Cerebellar cortex (tissue), 1 donor: ENCODE data around the gene CFAP20.
"Not testable (repeated sequence)": the region's sequence is repeated elsewhere in the genome, so short reads cannot be mapped to it uniquely, and the experiment has no call there.

Experiments
- DNase-seq: peaks from one replicate; pipeline ENCODE4 v3.0.0-alpha.2; 2015; ENCODE audit warnings: low spot score

The CFAP20 gene

DNA sequence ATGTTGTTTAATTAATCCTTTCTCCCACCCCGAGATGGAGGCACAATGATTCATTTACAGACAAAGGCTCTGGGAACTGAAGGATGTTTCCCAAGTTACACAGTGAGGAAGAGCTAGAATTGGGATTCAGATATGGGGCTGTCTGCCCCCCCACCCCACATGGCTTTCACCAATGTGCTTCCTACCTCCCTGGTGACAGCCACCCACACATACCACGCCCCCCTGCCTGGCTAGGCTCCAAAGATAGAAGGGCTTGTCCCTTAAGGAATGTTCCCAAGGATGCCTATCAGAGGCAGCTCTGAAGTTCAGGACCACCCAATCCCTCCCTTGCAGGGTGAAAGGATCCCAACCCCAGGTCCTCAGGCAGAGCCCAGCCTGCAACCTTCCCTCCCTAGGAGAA, 32.9 kb downstream of the CFAP20 start:
- no peak for DNase-seq

GRCh38 chr16:58095575-58095960, 33.6 kb downstream of the CFAP20 start:
- not testable (repeated sequence) for DNase-seq

GRCh38 chr16:58094791-58095574, 34.2 kb downstream of the CFAP20 start:
- DNase-seq: no peak

GRCh38 chr16:58094026-58094425, 35.2 kb downstream of the CFAP20 start:
- no peak for DNase-seq

DNA sequence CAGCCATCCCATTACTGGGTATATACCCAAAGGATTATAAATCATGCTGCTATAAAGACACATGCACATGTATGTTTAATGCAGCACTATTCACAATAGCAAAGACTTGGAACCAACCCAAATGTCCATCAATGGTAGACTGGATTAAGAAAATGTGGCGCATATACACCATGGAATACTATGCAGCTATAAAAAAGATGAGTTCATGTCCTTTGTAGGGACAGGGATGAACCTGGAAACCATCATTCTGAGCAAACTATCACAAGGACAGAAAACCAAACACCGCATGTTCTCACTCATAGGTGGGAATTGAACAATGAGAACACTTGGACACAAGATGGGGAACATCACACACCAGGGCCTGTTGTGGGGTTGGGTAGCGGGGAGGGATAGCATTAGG, 38.8 kb downstream of the CFAP20 start:
- not testable (repeated sequence) for DNase-seq

DNA sequence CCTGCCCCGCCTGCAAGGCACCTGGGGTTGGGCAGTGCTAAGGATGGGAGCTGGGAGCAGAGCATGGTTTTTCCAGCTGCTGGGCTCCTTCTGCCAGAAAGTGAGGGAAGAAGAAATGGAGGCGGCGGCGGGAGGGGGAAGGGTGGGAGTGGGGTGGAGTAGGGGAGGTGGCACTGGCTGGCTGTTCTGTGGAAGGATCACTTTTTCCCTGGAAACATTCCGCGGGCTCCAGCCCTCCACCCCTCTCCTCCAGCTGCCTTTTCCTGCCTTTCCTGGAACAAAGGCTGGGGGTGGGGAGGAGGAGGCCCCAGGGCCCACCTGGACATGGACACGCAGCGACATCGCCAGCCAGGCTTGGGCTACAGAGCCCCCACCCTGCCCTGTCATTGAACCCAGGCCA, 41.1 kb downstream of the CFAP20 start:
- no peak for DNase-seq

GRCh38 chr16:58087209-58087913, 41.8 kb downstream of the CFAP20 start:
- DNase-seq: no peak

GRCh38 chr16:58086381-58087208, 42.6 kb downstream of the CFAP20 start:
- no peak for DNase-seq

DNA sequence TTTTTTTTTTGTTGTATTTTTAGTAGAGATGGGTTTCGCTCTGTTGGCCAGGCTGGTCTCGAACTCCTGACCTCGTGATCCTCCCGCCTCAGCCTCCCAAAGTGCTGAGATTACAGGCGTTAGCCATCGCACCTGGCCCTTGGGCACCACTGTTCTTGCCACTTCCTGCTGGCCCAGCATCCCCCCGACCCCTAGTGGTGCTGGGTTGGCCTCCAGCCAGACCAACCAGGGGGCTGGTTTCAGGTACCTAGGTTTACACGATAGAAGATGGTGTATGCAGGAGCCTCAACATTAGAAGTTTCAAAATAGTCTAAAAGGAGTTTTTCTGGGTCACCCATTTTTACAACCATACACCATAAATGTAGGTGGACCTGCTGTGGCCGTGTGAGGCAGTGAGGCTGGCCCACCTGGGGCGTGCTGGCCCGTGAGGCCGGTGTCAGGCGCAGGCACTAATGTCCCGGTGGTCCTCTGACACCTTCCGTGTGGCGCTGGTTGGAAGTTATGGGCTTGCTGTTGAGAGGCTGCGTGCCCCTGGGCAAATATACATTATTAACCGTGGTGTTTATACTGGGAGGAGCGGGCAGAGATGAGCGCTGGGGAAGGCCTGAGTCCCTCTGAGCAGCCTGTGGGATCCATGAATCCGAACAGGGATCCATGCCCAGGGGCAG, 43.5 kb downstream of the CFAP20 start:
- DNase-seq: no peak

DNA sequence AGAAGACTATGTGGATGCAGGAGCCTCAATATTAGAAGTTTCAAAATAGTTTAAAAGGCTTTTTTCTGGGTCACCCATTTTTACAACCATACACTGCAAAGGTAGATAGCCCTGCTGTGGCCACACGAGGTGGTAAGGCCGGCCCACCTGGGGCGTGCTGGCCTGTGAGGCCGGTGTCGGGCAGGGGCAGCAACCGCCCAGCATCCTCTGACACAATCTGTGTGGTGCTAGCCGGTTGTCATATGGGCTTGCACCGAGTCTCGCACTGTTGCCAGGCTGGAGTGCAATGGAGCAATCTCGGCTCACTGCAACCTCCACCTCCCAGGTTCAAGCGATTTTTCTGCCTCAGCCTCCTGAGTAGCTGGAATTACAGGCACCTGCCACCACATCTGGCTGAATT, 44.0 kb downstream of the CFAP20 start:
- DNase-seq: no peak

DNA sequence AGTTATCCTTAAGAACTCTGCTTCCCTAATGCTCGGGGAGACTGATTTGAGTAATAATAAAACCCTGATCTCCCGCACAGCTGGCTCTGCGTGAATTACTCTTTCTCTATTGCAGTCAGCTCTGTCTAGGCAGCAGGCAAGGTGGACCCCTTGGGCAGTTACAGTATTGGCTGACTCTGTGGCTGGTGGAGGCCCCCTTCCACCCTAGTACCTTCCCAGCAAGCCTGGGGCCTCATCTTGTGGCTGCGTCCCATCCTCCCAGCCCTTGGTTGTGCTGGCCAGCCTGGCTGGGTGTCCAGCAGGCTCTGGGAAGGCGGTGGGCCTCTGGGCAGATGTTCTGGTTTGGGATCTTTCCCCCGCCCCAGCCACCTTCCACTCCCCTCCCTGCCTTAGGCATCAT, 44.5 kb downstream of the CFAP20 start:
- DNase-seq: no peak

GRCh38 chr16:58082381-58082780, 46.8 kb downstream of the CFAP20 start:
- no peak for DNase-seq

DNA sequence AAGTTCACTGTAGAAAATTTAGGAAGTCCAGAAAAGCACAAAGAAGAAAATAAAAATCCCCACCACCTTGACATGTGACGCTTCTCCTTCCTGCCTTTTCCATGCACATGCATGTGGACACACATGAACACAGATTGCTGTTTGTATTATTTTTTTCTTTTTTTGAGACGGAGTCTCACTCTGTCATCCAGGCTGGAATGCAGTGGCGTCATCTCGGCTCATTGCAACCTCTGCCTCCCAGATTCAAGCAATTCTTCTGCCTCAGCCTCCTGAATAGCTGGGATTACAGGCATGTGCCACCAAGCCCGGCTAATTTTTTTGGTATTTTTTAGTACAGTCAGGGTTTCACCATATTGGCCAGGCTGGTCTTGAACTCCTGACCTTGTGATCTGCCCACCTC, 48.5 kb downstream of the CFAP20 start:
- not testable (repeated sequence) for DNase-seq

- DNase-seq: no peak
Measured at GRCh38 chr16:58077796-58078195, 51.4 kb downstream of the CFAP20 start.

DNA sequence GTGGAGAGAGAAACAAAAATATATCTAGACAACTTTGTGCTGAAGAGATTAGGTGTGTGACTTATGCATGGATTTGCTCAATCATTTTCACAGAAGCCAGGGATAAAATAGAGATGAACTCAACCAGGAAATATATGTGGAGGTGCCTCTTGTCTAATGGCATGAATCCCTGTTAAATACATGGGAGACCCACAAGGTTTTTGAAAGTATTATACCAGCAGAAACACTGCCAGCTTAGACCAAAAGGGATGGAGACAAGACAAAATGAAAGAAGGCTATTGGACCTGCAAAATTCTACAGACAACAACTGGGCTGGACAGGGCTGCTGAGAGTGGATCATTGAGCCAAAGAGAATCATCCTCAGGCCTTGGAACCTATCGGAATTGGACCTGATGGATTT, 52.7 kb downstream of the CFAP20 start:
- DNase-seq: no peak

GRCh38 chr16:58074657-58075056, 54.5 kb downstream of the CFAP20 start:
- DNase-seq: no peak

GRCh38 chr16:58073086-58073485, 56.1 kb downstream of the CFAP20 start:
- not testable (repeated sequence) for DNase-seq

DNA sequence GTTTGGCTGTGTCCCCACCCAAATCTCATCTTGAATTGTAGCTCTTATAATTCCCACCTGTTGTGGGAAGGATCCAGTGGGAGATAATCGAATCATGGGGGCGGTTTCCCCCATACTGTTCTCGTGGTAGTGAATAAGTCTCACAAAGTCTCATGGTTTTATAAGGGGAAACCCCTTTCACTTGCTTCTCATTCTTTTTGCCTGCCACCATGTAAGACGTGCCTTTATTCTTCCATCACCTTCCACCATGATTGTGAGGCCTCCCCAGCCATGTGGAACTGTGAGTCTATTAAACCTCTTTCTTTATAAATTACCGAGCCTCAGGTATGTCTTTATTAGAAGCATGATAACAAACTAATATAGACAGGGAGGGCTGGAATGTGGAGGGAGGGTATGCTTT, 57.0 kb downstream of the CFAP20 start:
- not testable (repeated sequence) for DNase-seq

DNA sequence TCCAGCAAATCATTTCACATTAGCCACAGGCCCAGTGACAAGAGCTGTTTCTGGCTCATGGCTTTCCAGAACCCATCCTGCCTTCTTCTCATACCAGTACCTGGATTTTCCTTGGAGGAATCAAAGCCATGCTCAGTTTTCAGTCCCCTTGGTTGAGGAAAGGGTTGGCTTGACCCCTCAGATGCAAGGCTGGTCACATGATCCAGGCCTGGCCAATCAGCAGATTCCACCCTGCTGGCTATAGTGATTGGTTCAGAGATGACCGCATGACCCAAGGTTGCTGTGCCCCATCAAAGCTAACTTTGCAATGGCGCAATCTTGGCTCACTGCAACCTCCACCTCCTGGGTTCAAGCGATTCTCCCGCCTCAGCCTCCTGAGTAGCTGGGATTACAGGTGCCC, 58.6 kb downstream of the CFAP20 start:
- DNase-seq: no peak
